DMS114 treated with DMSO at 0.1 percent for 48 hours (cell line): ENCODE data around the gene DIPK1B.
"Not testable (repeated sequence)": the region's sequence is repeated elsewhere in the genome, so short reads cannot be mapped to it uniquely, and the experiment has no call there.

Experiments used
- DNase-seq: peaks from one replicate; lab custom pipeline; 2025; ENCODE audit not compliant: unreplicated experiment; lab: John Stamatoyannopoulos, UW

The DIPK1B gene

GRCh38 chr9:136697821-136698526 is 14.4 kb upstream of the DIPK1B start:
- DNase-seq: no peak

- DNase-seq: no peak
Observed at GRCh38 chr9:136698635-136699246, 13.6 kb upstream of the DIPK1B start.

GRCh38 chr9:136700304-136700703 is 12.1 kb upstream of the DIPK1B start:
- no peak for DNase-seq

GRCh38 chr9:136700959-136701667 is 11.3 kb upstream of the DIPK1B start:
- no peak for DNase-seq

- no peak for DNase-seq
Observed at GRCh38 chr9:136701668-136702053, 10.7 kb upstream of the DIPK1B start.

- DNase-seq: no peak
Observed at GRCh38 chr9:136703276-136703860, 9.0 kb upstream of the DIPK1B start.

GRCh38 chr9:136704741-136705140 is 7.6 kb upstream of the DIPK1B start:
- not testable (repeated sequence) for DNase-seq

- no peak for DNase-seq
Observed at GRCh38 chr9:136705564-136705963, 6.8 kb upstream of the DIPK1B start.

GRCh38 chr9:136707011-136707410 is 5.4 kb upstream of the DIPK1B start:
- no peak for DNase-seq

GRCh38 chr9:136707849-136708517 is 4.4 kb upstream of the DIPK1B start:
- no peak for DNase-seq

GRCh38 chr9:136709454-136710109 is 2.8 kb upstream of the DIPK1B start:
- no peak for DNase-seq

- DNase-seq: no peak
Observed at GRCh38 chr9:136710543-136710942, 1.8 kb upstream of the DIPK1B start.

- DNase-seq: not testable (repeated sequence)
Observed at GRCh38 chr9:136711219-136711648, 1.1 kb upstream of the DIPK1B start.

- no peak for DNase-seq
Observed at GRCh38 chr9:136712690-136713544, 545 bp downstream of the DIPK1B start.

- DNase-seq: no peak
Observed at GRCh38 chr9:136713550-136713949, 1.2 kb downstream of the DIPK1B start.

GRCh38 chr9:136714096-136714892 is 1.9 kb downstream of the DIPK1B start:
- DNase-seq: no peak

GRCh38 chr9:136714893-136715274 is 2.5 kb downstream of the DIPK1B start:
- no peak for DNase-seq

- no peak for DNase-seq
Observed at GRCh38 chr9:136717399-136717798, 5.0 kb downstream of the DIPK1B start.
